ENCODE results near the gene DPCD. TPM values are rescaled to one million over a fixed set of nuclear protein-coding genes. Genes with fewer than 3 reads are reported as not detected.

The DPCD gene
- total RNA-seq, 1 experiment from 2014 or later, result 39.5 TPM

DNA sequence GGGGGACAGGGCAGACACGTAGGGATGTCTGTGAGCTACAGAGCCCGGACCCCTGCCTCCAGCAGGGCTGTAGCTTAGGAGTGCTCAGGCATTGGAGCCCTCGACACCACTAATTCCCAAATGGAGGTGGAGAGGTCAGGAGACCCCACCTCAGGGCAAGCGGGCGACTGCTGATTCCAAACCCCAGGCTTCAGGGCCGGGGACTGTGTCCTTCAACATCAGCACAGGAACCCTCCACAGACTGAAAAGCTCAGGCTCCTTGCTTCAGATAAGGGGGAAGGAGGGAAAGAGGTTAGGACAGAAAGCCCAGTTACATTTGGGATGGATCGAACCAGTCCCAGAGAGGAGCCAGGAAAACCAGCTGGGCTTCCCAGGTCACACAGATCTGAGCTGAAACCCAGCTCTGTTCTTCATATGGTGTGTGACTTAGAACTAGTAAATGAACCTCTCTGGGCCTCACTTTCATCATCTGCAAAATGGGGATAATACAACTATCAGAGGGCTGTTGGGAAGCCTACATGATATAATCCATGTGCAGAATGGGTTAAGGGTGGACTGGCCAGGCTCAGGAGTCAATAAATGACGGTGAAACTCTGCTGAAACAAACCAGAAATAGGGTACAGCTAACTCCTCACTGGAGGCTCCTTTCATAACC, 16.7 kb upstream of the DPCD start:
- BruUV-seq (replicated peaks), result no TSS peak
- ChIA-PET RAD21 (ENCODE audit: low non-redundant PET in 1 of 2, low total read pairs in 2 of 2, uncharacterized antibody in 2 of 2, unreplicated experiment in 2 of 2) (interaction anchor here (0.6 to 3.7 kb wide), 5 partner anchors 17 to 358 kb away, joined by 3 to 31 read pairs (median 7); partner anchors contain the start of genes DPCD (in 1 of the 2) and POLL (in 1 of the 2)), CTCF (interaction anchor here (1.0 to 3.8 kb wide), 24 partner anchors 9 to 521 kb away, joined by 3 to 130 read pairs (median 8); partner anchors contain the start of genes DPCD and POLL), POLR2A (interaction anchor here (0.8 to 2.8 kb wide), 2 partner anchors 270 to 358 kb away, joined by 3 to 14 read pairs; no protein-coding TSS in a partner anchor)
- Histone ChIP-seq H3K4me3 (replicated peaks in 1 of 2; ENCODE audit: low read depth in 1 of 2, low read length in 2 of 2) (peak overlapping the region in 1 of 2 experiments; percentile 66; a peak in 1 of 4 replicates), H4K20me1 (ENCODE audit: insufficient read depth) (no peaks in the 10 kb centered on the region), H3K9me3 (ENCODE audit: control insufficient read depth in 1 of 2, insufficient read depth in 1 of 2, low read depth in 1 of 2, low read length in 2 of 2) (no peaks in the 10 kb centered on the region), H3K27me3 (ENCODE audit: insufficient read depth, low read length) (no peaks in the 10 kb centered on the region), H2AFZ (ENCODE audit: low read depth, low read length, poor library complexity, severe bottlenecking) (no peak overlapping the region), H3K27ac (ENCODE audit: low read depth, low read length) (no peak overlapping the region; the same call in 1 of the 2 replicates), H3K4me2 (ENCODE audit: low read length) (peak overlapping the region; percentile 100), H3K36me3 (ENCODE audit: control insufficient read depth in 1 of 2, insufficient read depth in 2 of 2, low read length in 2 of 2) (no peaks in the 10 kb centered on the region), H3K79me2 (ENCODE audit: insufficient read depth, low read length) (no peaks in the 10 kb centered on the region), H3K9ac (ENCODE audit: low read length) (no peak overlapping the region), H3K9me2 (ENCODE audit: insufficient read depth) (no peaks in the 10 kb centered on the region), H3K4me1 (ENCODE audit: control insufficient read depth in 1 of 2, insufficient read depth in 2 of 2, low read length in 2 of 2) (peaks cover 11 to 22% of the 10 kb centered on the region in 2 experiments)
- no peak for ATAC-seq
- no peak for DNase-seq (ENCODE audit: low read depth, low spot score)
- intact Hi-C loops (cut with micrococcal nuclease), result loop anchor here (2.0 to 10.0 kb wide), 2 partner anchors 271 to 507 kb away; partner anchors contain the start of gene KAZALD1
- TF ChIP-seq, protein P1, sequence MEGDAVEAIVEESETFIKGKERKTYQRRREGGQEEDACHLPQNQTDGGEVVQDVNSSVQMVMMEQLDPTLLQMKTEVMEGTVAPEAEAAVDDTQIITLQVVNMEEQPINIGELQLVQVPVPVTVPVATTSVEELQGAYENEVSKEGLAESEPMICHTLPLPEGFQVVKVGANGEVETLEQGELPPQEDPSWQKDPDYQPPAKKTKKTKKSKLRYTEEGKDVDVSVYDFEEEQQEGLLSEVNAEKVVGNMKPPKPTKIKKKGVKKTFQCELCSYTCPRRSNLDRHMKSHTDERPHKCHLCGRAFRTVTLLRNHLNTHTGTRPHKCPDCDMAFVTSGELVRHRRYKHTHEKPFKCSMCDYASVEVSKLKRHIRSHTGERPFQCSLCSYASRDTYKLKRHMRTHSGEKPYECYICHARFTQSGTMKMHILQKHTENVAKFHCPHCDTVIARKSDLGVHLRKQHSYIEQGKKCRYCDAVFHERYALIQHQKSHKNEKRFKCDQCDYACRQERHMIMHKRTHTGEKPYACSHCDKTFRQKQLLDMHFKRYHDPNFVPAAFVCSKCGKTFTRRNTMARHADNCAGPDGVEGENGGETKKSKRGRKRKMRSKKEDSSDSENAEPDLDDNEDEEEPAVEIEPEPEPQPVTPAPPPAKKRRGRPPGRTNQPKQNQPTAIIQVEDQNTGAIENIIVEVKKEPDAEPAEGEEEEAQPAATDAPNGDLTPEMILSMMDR (IDR thresholded peaks at IDR 0.05 in 2 of 3, conservative IDR thresholded peaks at IDR 0.05 in 1 of 3; ENCODE audit: borderline replicate concordance in 1 of 3, insufficient read depth in 1 of 3, low read depth in 2 of 3, low read length in 2 of 3), result no peak
- TF ChIP-seq FOSL1 (IDR thresholded peaks at IDR 0.05; ENCODE audit: low read depth) (no peak), SRF (IDR thresholded peaks at IDR 0.05; ENCODE audit: low read depth) (no peak), POLR2A (IDR thresholded peaks at IDR 0.05; ENCODE audit: borderline replicate concordance, extremely low read depth, insufficient read depth, insufficient read length) (no peak), RAD21 (IDR thresholded peaks at IDR 0.05; ENCODE audit: low read depth) (no peak), YY1 (IDR thresholded peaks at IDR 0.05; ENCODE audit: extremely low read depth, insufficient replicate concordance, low read depth, low read length) (no peak), CEBPB (IDR thresholded peaks at IDR 0.05; ENCODE audit: low read depth) (no peak), POLR2AphosphoS5 (IDR thresholded peaks at IDR 0.05; ENCODE audit: low read depth, low read length) (no peak), ZNF274 (IDR thresholded peaks at IDR 0.05; ENCODE audit: low read depth, low read length) (no peak), TCF7L2 (IDR thresholded peaks at IDR 0.05; ENCODE audit: borderline replicate concordance, extremely low read depth, insufficient read depth, insufficient read length) (no peak), ZFX (IDR thresholded peaks at IDR 0.05) (no peak), JUND (IDR thresholded peaks at IDR 0.05) (no peak), EGR1 (IDR thresholded peaks at IDR 0.05; ENCODE audit: low read depth) (no peak), SP1 (IDR thresholded peaks at IDR 0.05; ENCODE audit: low read depth) (no peak)
- TF ChIP-seq, protein P2, sequence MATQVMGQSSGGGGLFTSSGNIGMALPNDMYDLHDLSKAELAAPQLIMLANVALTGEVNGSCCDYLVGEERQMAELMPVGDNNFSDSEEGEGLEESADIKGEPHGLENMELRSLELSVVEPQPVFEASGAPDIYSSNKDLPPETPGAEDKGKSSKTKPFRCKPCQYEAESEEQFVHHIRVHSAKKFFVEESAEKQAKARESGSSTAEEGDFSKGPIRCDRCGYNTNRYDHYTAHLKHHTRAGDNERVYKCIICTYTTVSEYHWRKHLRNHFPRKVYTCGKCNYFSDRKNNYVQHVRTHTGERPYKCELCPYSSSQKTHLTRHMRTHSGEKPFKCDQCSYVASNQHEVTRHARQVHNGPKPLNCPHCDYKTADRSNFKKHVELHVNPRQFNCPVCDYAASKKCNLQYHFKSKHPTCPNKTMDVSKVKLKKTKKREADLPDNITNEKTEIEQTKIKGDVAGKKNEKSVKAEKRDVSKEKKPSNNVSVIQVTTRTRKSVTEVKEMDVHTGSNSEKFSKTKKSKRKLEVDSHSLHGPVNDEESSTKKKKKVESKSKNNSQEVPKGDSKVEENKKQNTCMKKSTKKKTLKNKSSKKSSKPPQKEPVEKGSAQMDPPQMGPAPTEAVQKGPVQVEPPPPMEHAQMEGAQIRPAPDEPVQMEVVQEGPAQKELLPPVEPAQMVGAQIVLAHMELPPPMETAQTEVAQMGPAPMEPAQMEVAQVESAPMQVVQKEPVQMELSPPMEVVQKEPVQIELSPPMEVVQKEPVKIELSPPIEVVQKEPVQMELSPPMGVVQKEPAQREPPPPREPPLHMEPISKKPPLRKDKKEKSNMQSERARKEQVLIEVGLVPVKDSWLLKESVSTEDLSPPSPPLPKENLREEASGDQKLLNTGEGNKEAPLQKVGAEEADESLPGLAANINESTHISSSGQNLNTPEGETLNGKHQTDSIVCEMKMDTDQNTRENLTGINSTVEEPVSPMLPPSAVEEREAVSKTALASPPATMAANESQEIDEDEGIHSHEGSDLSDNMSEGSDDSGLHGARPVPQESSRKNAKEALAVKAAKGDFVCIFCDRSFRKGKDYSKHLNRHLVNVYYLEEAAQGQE (IDR thresholded peaks at IDR 0.05; ENCODE audit: low read depth), result no peak

Data from HCT116 (cell line).